Activated naive CD4-positive, alpha-beta T cell treated with anti-CD3 and anti-CD28 coated beads, Interleukin-2, amount 50 U/mL, for 72 hours (primary cell): ENCODE results near the gene CD320. TPM values are rescaled to one million over a fixed set of nuclear protein-coding genes. Genes with fewer than 3 reads are reported as not detected.
"Not testable (repeated sequence)": the region's sequence is repeated elsewhere in the genome, so short reads cannot be mapped to it uniquely, and the experiment has no call there.

Experiments used
- ATAC-seq, 2 donors: fragments of 150-1000 bp; cut with Tn5 transposase; 2 replicates each; pipeline ENCODE4 v1.10.0; 2021; ENCODE audit warnings: mild to moderate bottlenecking in 2 of 2, moderate library complexity in 2 of 2
- DNase-seq, 2 donors: peaks; one replicate each; pipeline ENCODE4 v3.0.0; 2021 to 2022; ENCODE audit warnings: low spot score in 2 of 2
- H3K27ac Mint-ChIP-seq, 2 donors: one replicate each; pipeline ENCODE4 v1.8.0; 2022; ENCODE audit warnings: mild to moderate bottlenecking in 2 of 2, mixed read lengths in 2 of 2
- H3K36me3 Mint-ChIP-seq, 2 donors: one replicate each; pipeline ENCODE4 v1.8.0; 2022; ENCODE audit warnings: mixed read lengths in 2 of 2
- H3K9me3 Mint-ChIP-seq, 2 donors: one replicate each; pipeline ENCODE4 v1.8.0; 2022; ENCODE audit warnings: mixed read lengths in 2 of 2
- total RNA-seq, 2 donors: library from RNA; stranded (reverse); gene quantifications; one replicate each; pipeline ENCODE4 v1.2.3, GENCODE V29; 2022

CD320 gene
- 10 to 100 TPM; 46.1 to 49.7 TPM for total RNA-seq

GRCh38 chr19:8307965-8308866, at the start of gene CD320:
TSS of gene CD320 (minus strand) at chr19:8308358. CDS start at chr19:8308290, 68 bp downstream.
- ATAC-seq (peak; percentile 93 to 95), DNase-seq (peak; percentile 88 to 92)
- Mint-ChIP-seq H3K36me3 (peaks cover 9 to 20% of the 10 kb centered on the region in 2 donors), H3K9me3 (no peaks in the 10 kb centered on the region), H3K27ac (peak within 1 kb of the TSS; percentile 87 to 98)

GRCh38 chr19:8357007-8357521, 48.9 kb upstream of the CD320 start:
- Mint-ChIP-seq H3K27ac (no peak overlapping the region), H3K9me3 (no peaks in the 10 kb centered on the region), H3K36me3 (no peaks in the 10 kb centered on the region)
- DNase-seq (no peak), ATAC-seq (no peak)

- DNase-seq (peak in 1 of 2 donors; percentile 64), ATAC-seq (peak in 1 of 2 donors; percentile 98)
Observed at GRCh38 chr19:8355631-8356402, 47.7 kb upstream of the CD320 start.

GRCh38 chr19:8352845-8353244, 44.7 kb upstream of the CD320 start:
- ATAC-seq, DNase-seq, H3K27ac Mint-ChIP-seq, H3K36me3 Mint-ChIP-seq, H3K9me3 Mint-ChIP-seq: not testable (repeated sequence)

More at GRCh38 chr19:8355631-8356402, 47.7 kb upstream of the CD320 start:
- Mint-ChIP-seq H3K36me3 (no peaks in the 10 kb centered on the region), H3K9me3 (no peaks in the 10 kb centered on the region), H3K27ac (peak overlapping the region in 1 of 2 donors; percentile 4)

- Mint-ChIP-seq H3K36me3 (no peaks in the 10 kb centered on the region), H3K27ac (no peak overlapping the region), H3K9me3 (no peaks in the 10 kb centered on the region)
- ATAC-seq (no peak), DNase-seq (no peak)
Observed at GRCh38 chr19:8352134-8352827, 44.1 kb upstream of the CD320 start.

DNA sequence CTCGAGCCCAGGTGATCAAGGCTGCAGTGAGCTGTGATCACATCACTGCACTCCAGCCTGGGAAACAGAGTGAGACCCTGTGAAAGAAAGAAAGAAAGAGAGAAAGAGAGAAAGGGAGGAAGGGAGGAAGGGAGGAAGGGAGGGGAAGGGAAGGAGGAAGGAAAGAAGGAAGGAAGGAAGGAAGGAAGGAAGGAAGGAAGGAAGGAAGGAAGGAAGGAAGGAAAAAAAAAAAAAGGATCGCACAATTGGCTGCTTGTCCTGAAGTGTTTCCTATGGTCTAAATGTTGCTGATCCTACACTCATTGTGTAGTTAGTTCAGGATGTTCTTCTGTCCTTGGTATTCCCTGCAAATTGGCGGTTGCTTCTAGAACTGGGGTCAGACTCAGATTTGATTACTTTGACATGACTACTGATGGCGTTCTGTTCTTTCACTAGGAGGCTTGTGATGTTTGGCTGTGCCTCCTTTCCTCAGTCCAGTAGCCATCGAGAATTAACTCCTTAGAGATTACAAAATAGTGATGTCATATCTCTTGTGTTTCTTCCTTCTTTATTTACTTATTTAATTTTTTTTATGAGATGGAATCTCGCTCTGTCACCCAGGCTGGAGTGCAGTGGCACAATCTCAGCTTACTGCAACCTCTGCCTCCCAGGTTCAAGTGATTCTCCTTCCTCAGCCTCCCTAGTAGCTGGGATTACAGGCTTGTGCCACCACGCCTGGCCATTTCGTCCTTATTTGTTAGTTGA, 41.6 kb upstream of the CD320 start:
- H3K36me3 Mint-ChIP-seq, ATAC-seq, H3K27ac Mint-ChIP-seq, DNase-seq, H3K9me3 Mint-ChIP-seq: not testable (repeated sequence)

GRCh38 chr19:8343483-8343844, 35.3 kb upstream of the CD320 start:
- no peaks in the 10 kb centered on the region for H3K9me3 Mint-ChIP-seq
- no peaks in the 10 kb centered on the region for H3K36me3 Mint-ChIP-seq
- H3K27ac Mint-ChIP-seq, result peak overlapping the region in 1 of 2 donors; percentile 56
- ATAC-seq (peak in 1 of 2 donors; percentile 1), DNase-seq (no peak)

- ATAC-seq, result peak; percentile 100
- Mint-ChIP-seq H3K36me3 (no peaks in the 10 kb centered on the region), H3K9me3 (no peaks in the 10 kb centered on the region), H3K27ac (peak within 1 kb of the TSS in 1 of 2 donors; percentile 56)
- peak; percentile 94 to 95 for DNase-seq
Observed at GRCh38 chr19:8342684-8343482, 34.7 kb upstream of the CD320 start, which contains the start of gene KANK3. TSS of gene KANK3 (minus strand) at chr19:8343262. CDS start at chr19:8337828, 5,434 bp downstream.

DNA sequence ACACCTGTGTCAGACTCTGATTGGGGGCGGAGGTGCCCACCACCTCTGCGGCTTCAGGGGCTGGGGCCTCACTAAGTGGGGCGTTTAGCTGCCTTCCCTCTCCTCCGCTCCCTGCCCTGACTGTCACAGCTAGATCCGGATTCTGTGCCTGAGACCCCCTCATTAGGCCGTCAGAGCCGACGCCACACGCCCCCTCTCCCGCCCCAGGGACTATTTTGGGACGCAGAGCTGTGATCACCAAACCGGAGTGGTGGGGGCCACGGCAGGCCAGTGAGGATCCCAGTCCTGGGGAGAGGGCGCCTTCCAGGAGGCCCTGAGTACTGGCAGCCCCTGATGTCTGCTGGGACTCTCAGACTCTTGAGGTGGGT, 34.1 kb upstream of the CD320 start:
- no peaks in the 10 kb centered on the region for H3K9me3 Mint-ChIP-seq
- DNase-seq (no peak), ATAC-seq (no peak)
- H3K27ac Mint-ChIP-seq, result no peak overlapping the region
- no peaks in the 10 kb centered on the region for H3K36me3 Mint-ChIP-seq

DNA sequence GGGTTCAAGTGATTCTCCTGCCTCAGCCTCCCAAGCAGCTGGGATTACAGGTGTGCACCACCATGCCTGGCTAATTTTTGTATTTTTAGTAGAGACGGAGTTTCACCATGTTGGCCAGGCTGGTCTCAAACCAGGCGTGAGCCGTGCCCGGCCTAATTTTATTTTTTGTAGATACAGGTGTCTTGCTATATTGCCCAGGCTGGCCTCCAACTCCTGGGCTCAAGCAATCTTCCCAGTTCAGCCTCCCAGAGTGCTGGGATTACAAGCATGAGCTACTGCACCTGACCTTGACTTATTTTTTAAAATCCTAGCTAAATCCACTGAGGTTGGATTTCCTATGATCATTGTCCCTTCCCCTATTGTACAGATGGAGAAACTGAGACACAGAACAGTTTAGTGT, 33.3 kb upstream of the CD320 start:
- not testable (repeated sequence) for H3K9me3 Mint-ChIP-seq, ATAC-seq, H3K36me3 Mint-ChIP-seq, DNase-seq, H3K27ac Mint-ChIP-seq

DNA sequence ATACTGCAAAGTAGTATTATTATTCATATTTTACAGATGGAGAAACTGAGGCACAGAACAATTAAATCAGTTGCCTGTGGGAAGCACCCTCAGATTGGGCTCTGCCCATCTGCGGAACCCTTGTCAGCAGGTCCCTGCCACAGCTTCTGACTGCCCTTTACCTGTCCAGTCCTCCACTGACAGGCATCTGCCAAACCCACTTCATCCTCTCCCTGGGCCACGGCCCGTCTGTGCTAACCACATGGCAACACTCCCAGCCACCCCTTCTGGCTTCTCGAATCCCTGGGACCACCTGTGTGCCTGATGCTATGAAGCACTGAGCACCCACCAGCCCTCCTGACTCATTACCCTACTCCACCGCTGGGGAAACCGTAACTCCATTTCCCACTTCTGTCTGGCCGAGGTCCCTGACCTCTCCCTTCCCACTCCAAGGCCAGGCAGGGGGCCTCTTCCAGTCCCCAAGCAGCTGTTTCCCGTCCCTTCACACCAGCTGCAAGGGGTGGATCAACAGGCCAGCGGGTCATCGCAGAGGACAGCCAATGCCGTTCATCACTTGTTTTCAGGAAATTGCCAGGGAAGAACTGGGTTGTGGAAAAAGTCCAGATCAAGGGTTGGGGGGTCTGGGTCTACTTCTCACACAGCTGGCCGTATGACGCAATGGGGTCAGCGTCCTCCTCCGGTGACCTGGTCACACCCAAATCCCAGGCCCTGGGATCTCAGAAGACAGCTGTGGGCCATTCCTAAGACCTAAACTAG, 32.4 kb upstream of the CD320 start:
- ATAC-seq (no peak), DNase-seq (no peak)
- Mint-ChIP-seq H3K27ac (peak overlapping the region in 1 of 2 donors; percentile 50), H3K36me3 (no peaks in the 10 kb centered on the region), H3K9me3 (no peaks in the 10 kb centered on the region)

- Mint-ChIP-seq H3K36me3 (no peaks in the 10 kb centered on the region), H3K9me3 (no peaks in the 10 kb centered on the region), H3K27ac (no peak overlapping the region)
- DNase-seq (no peak), ATAC-seq (no peak)
Observed at GRCh38 chr19:8338835-8339234, 30.7 kb upstream of the CD320 start.

DNA sequence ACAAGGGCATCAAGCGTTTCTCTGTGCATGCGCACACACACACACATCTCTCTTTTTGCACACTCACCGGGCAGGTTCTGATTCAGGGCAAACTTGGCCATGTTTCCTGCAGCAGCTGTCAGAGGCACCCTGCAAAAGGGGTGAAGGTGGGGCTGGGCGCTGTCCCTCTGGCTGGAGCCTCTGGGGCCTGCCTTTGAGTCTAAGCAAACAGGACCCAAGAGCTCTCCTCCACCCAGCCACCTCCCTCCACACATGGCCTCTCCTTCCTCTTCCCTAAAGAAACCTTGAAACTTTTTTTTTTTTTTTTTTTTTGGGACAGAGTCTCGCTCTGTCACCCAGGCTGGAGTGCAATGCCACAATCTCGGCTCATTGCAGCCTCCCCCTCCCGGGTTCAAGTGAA, 29.6 kb upstream of the CD320 start:
- ATAC-seq (no peak), DNase-seq (no peak)
- H3K36me3 Mint-ChIP-seq, result no peaks in the 10 kb centered on the region
- no peaks in the 10 kb centered on the region for H3K9me3 Mint-ChIP-seq
- H3K27ac Mint-ChIP-seq, result no peak overlapping the region

- no peak overlapping the region for H3K27ac Mint-ChIP-seq
- ATAC-seq, result no peak
Observed at GRCh38 chr19:8336660-8337059, 28.5 kb upstream of the CD320 start.

More at GRCh38 chr19:8336660-8337059, 28.5 kb upstream of the CD320 start:
- Mint-ChIP-seq H3K9me3 (no peaks in the 10 kb centered on the region), H3K36me3 (no peaks in the 10 kb centered on the region)
- DNase-seq, result no peak
